COLO668 (cell line): ENCODE results near the gene S100A5.
"Not testable (repeated sequence)": the region's sequence is repeated elsewhere in the genome, so short reads cannot be mapped to it uniquely, and the experiment has no call there.

ENCODE experiments used
- DNase-seq: peaks from one replicate; lab custom pipeline; 2025; ENCODE audit not compliant: unreplicated experiment; lab: John Stamatoyannopoulos, UW

The S100A5 gene

GRCh38 chr1:153535242-153536011, 5.3 kb downstream of the S100A5 start, which contains the start of gene S100A6:
Gene S100A6 (minus strand): TSS chr1:153535991. CDS start chr1:153535339, 652 bp downstream.
- peak; percentile 57 for DNase-seq

- DNase-seq, result no peak
Observed at GRCh38 chr1:153534925-153535241, 5.9 kb downstream of the S100A5 start.

GRCh38 chr1:153534226-153534924, 6.4 kb downstream of the S100A5 start:
- no peak for DNase-seq

- DNase-seq, result peak; percentile 83
Observed at GRCh38 chr1:153533689-153534201, 7.0 kb downstream of the S100A5 start.

- DNase-seq, result peak; percentile 95
Observed at GRCh38 chr1:153532769-153533599, 7.8 kb downstream of the S100A5 start.

GRCh38 chr1:153532181-153532580, 8.6 kb downstream of the S100A5 start:
- DNase-seq, result no peak

- no peak for DNase-seq
Observed at GRCh38 chr1:153531638-153532037, 9.1 kb downstream of the S100A5 start.

GRCh38 chr1:153527683-153528040, 13.1 kb downstream of the S100A5 start:
- DNase-seq, result no peak

GRCh38 chr1:153527023-153527682, 13.6 kb downstream of the S100A5 start:
- DNase-seq, result no peak

- DNase-seq, result peak; percentile 42
Observed at GRCh38 chr1:153526132-153526543, 14.6 kb downstream of the S100A5 start.

GRCh38 chr1:153525088-153525728, 15.5 kb downstream of the S100A5 start:
- no peak for DNase-seq

- DNase-seq, result not testable (repeated sequence)
Observed at GRCh38 chr1:153522353-153523048, 18.2 kb downstream of the S100A5 start.

GRCh38 chr1:153521808-153522207, 18.9 kb downstream of the S100A5 start:
- not testable (repeated sequence) for DNase-seq

- DNase-seq, result no peak
Observed at GRCh38 chr1:153520818-153521476, 19.8 kb downstream of the S100A5 start.

- DNase-seq, result not testable (repeated sequence)
Observed at GRCh38 chr1:153520137-153520691, 20.5 kb downstream of the S100A5 start.

- no peak for DNase-seq
Observed at GRCh38 chr1:153519242-153519641, 21.5 kb downstream of the S100A5 start.

GRCh38 chr1:153515504-153516394, 25.0 kb downstream of the S100A5 start:
- peak; percentile 77 for DNase-seq

GRCh38 chr1:153513666-153514065, 27.1 kb downstream of the S100A5 start:
- no peak for DNase-seq
